Endothelial cell of umbilical vein (primary cell): Measurements from ENCODE around the gene UPP2. TPM values are rescaled to one million over a fixed set of nuclear protein-coding genes. Genes with fewer than 3 reads are reported as not detected.

Experiments
- BruUV-seq: library from RNA; stranded (reverse); fragments of 400-500 nt; replicated peaks from 2 replicates; lab custom pipeline; 2021; lab: Mats Ljungman, UMichigan
- CTCF ChIA-PET: fragments of 300-600, 350-600 bp; sonication (Branson Sonifier 250); formaldehyde crosslinking; loops from one replicate; lab custom pipeline; 2021; ENCODE audit warnings: antibody characterized with exemption, inconsistent platforms; lab: Charles Lee
- POLR2A ChIA-PET: fragments of 300-600, 350-600 bp; sonication (Branson Sonifier 250); formaldehyde crosslinking; loops from one replicate; lab custom pipeline; 2021; ENCODE audit warnings: antibody characterized with exemption, inconsistent platforms; lab: Charles Lee
- DNase-seq: peaks from one replicate; pipeline ENCODE4 v3.0.0-alpha.2; 2011; ENCODE audit warnings: low read depth, low spot score
- FAIRE-seq: peaks from 2 replicates; lab custom pipeline; 2011; peaks lifted over from hg19 to GRCh38; lab: Jason Lieb, UNC
- H2AFZ ChIP-seq: 2 replicates; pipeline ENCODE4 v1.6.0; 2012; ENCODE audit warnings: low read depth, low read length, control low read depth, inconsistent platforms
- H3K27ac ChIP-seq: 2 replicates; pipeline ENCODE4 v1.5.1; 2011; ENCODE audit warnings: low read depth, mild to moderate bottlenecking, control low read depth, low read length, moderate library complexity; ENCODE audit not compliant: insufficient read depth
- H3K27me3 ChIP-seq, 2 experiments: 2 replicates each; pipeline versions ENCODE4 v1.6.0 to v1.6.1; 2011; ENCODE audit warnings: low read length in 2 of 2, mixed read lengths in 1 of 2; ENCODE audit not compliant: control insufficient read depth in 2 of 2, insufficient read depth in 2 of 2
- H3K36me3 ChIP-seq, 2 experiments: 2 replicates in 1 of 2; 3 replicates in 1 of 2; pipeline ENCODE4 v1.5.1; 2011; ENCODE audit warnings: low read length in 2 of 2, mild to moderate bottlenecking in 1 of 2, moderate library complexity in 1 of 2; ENCODE audit not compliant: control insufficient read depth in 2 of 2, insufficient read depth in 2 of 2; ENCODE audit errors: extremely low read depth in 1 of 2
- H3K4me1 ChIP-seq: 3 replicates; pipeline ENCODE4 v1.5.1; 2011; ENCODE audit warnings: mild to moderate bottlenecking, low read length; ENCODE audit not compliant: control insufficient read depth, insufficient read depth; ENCODE audit errors: extremely low read depth
- H3K4me2 ChIP-seq: 2 replicates; pipeline ENCODE4 v1.6.1; 2011; ENCODE audit warnings: low read length, control low read depth, mixed read lengths; ENCODE audit not compliant: insufficient read depth
- H3K4me3 ChIP-seq, 3 experiments: fragments of 200-600 bp in 1 of 3; sonication (generic), shearing (Covaris generic) in 1 of 3; replicated peaks in 1 of 3; 2 replicates each; pipeline ENCODE4 v1.5.1; 2011 to 2016; ENCODE audit warnings: control low read depth in 3 of 3, low read length in 3 of 3, mild to moderate bottlenecking in 2 of 3, inconsistent platforms in 1 of 3, low read depth in 1 of 3, moderate library complexity in 1 of 3; ENCODE audit not compliant: insufficient read depth in 1 of 3
- H3K79me2 ChIP-seq: 2 replicates; pipeline ENCODE4 v1.6.0; 2012; ENCODE audit warnings: low read length, inconsistent platforms; ENCODE audit not compliant: control insufficient read depth, insufficient read depth
- H3K9ac ChIP-seq: replicated peaks from 2 replicates; pipeline ENCODE3; 2011; ENCODE audit warnings: low read length, control low read depth; ENCODE audit not compliant: insufficient read depth; ENCODE audit errors: extremely low read depth
- H3K9me1 ChIP-seq: replicated peaks from 3 replicates; pipeline ENCODE4 v1.6.0; 2011; ENCODE audit warnings: mild to moderate bottlenecking, low read length; ENCODE audit not compliant: control insufficient read depth, insufficient read depth; ENCODE audit errors: extremely low read depth
- H3K9me3 ChIP-seq: replicated peaks from 2 replicates; pipeline ENCODE4 v1.5.1; 2012; ENCODE audit warnings: low read length, inconsistent platforms; ENCODE audit not compliant: control insufficient read depth, insufficient read depth
- H4K20me1 ChIP-seq: replicated peaks from 2 replicates; pipeline ENCODE3; 2011; ENCODE audit warnings: mild to moderate bottlenecking, low read length; ENCODE audit not compliant: control insufficient read depth, insufficient read depth; ENCODE audit errors: extremely low read depth
- CTCF ChIP-seq, 2 donors: IDR thresholded peaks; 1 replicate in 1 of 2; 2 replicates in 1 of 2; pipeline ENCODE4 v1.5.1; 2011; ENCODE audit warnings: low read length in 2 of 2, mild to moderate bottlenecking in 2 of 2, moderate library complexity in 2 of 2, control low read depth in 1 of 2, inconsistent platforms in 1 of 2, low read depth in 1 of 2; ENCODE audit not compliant: insufficient read depth in 1 of 2; ENCODE audit errors: extremely low read depth in 1 of 2
- EZH2 ChIP-seq: IDR thresholded peaks from 2 replicates; pipeline ENCODE4 v1.6.1; 2012; ENCODE audit warnings: borderline replicate concordance, low read depth, mild to moderate bottlenecking, moderate library complexity, low read length, inconsistent platforms; ENCODE audit not compliant: severe bottlenecking
- FOS ChIP-seq: IDR thresholded peaks from 2 replicates; pipeline ENCODE4 v1.6.1; 2011; ENCODE audit warnings: mild to moderate bottlenecking, low read length, moderate library complexity, borderline replicate concordance; ENCODE audit not compliant: insufficient read depth
- GATA2 ChIP-seq: IDR thresholded peaks from 2 replicates; pipeline ENCODE4 v1.7.0; 2011; ENCODE audit warnings: low read depth, mild to moderate bottlenecking, moderate library complexity, mixed read lengths, low read length; ENCODE audit not compliant: insufficient read length, insufficient read depth
- JUN ChIP-seq: IDR thresholded peaks from 2 replicates; pipeline ENCODE4 v1.6.1; 2011; ENCODE audit warnings: borderline replicate concordance, low read depth; ENCODE audit not compliant: insufficient read length, insufficient read depth
- MAX ChIP-seq: IDR thresholded peaks from 2 replicates; pipeline ENCODE4 v1.6.1; 2011; ENCODE audit not compliant: insufficient read depth, insufficient read length
- MYC ChIP-seq: IDR thresholded peaks from one replicate; pipeline ENCODE4 v1.6.1; 2011; ENCODE audit warnings: mild to moderate bottlenecking, low read depth, low read length
- POLR2A ChIP-seq: IDR thresholded peaks from 2 replicates; pipeline ENCODE4 v1.6.1; 2012; ENCODE audit warnings: low read depth, mild to moderate bottlenecking, control low read depth, low read length
- POLR2AphosphoS5 ChIP-seq: IDR thresholded peaks from 2 replicates; pipeline ENCODE4 v1.6.1; 2012; ENCODE audit warnings: low read depth, mild to moderate bottlenecking, control low read depth, low read length, moderate library complexity; ENCODE audit not compliant: insufficient read depth
- dilution Hi-C: fragments of 300-500 bp; cut with MboI; formaldehyde crosslinking; loops from one replicate; pipeline ENCODE4 v1.15.0; 2019; ENCODE audit warnings: low sequenced_read_pairs; ENCODE audit not compliant: extremely low pct_ligation_motif_present
- intact Hi-C: fragments of 100-400 bp; cut with micrococcal nuclease; formaldehyde crosslinking; loops from one replicate; pipeline ENCODE4 v1.10.0; 2022
- polyA plus RNA-seq, 4 experiments: library from polyadenylated mRNA; depleted of rRNA in 3 of 4; stranded (reverse) in 3 of 4; unstranded in 1 of 4; fragments of >200 nt; gene quantifications; 2 replicates each; pipeline versions ENCODE4 v1.2.1 to v1.2.3, GENCODE V29; 2011 to 2012; ENCODE audit warnings: missing spikeins in 1 of 4
- total RNA-seq: library from RNA; stranded (reverse); gene quantifications from 2 replicates; pipeline ENCODE4 v1.2.3, GENCODE V29; 2021

The UPP2 gene
- total and polyA plus RNA-seq, 2 donors (not counting 3 experiments of a cell fraction or from before 2014, with no cell fraction given) = not detected

GRCh38 chr2:158061763-158062162 is 39.9 kb upstream of the UPP2 start:
- no peaks in the 10 kb centered on the region for H3K36me3 ChIP-seq
- dilution Hi-C loops = no loop called here
- H3K9ac ChIP-seq = no peak overlapping the region
- no peak overlapping the region for H2AFZ ChIP-seq
- TF ChIP-seq GATA2 (no peak), CTCF (IDR thresholded peaks at IDR 0.05; ENCODE audit: extremely low read depth in 1 of 2, insufficient read depth in 1 of 2, low read depth in 1 of 2, low read length in 2 of 2) (no peak), MAX (no peak), MYC (no peak), JUN (no peak), POLR2AphosphoS5 (no peak), EZH2 (no peak), POLR2A (no peak), FOS (no peak)
- H3K4me2 ChIP-seq = no peak overlapping the region
- H3K9me3 ChIP-seq = no peaks in the 10 kb centered on the region
- no peak overlapping the region for H3K27ac ChIP-seq
- no peaks in the 10 kb centered on the region for H3K79me2 ChIP-seq
- H3K9me1 ChIP-seq = no peaks in the 10 kb centered on the region
- no peak overlapping the region for H3K4me3 ChIP-seq
- no TSS peak for BruUV-seq
- FAIRE-seq (no peak), DNase-seq (no peak)
- intact Hi-C loops = no loop called here
- no peaks in the 10 kb centered on the region for H4K20me1 ChIP-seq
- H3K4me1 ChIP-seq = no peaks in the 10 kb centered on the region
- ChIA-PET CTCF (no interaction called here), POLR2A (no interaction called here)
- H3K27me3 ChIP-seq = no peaks in the 10 kb centered on the region
